ENCODE data around the gene BRF1.

DNA sequence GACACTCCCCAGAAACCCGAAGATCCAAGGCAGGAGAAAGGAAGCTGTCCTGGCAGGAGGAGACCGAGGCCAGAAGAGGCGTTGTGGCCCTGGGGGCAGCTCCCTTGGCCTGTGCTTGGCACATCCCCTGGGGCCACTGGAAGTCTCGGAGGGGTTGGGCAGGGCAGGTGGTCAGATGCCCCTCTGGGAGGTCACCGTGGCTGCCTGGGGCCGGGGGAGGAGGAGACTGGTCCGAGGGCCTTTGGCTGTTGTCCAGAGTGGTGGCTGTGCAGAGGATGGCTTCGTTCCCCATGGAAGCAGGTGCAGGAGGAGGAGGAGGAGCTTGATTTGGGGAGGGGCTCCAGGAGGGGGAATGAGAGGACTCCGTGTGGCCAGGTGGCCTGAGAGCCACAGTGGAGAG is 116.3 kb downstream of the BRF1 start:
- TF ChIP-seq, protein P1, sequence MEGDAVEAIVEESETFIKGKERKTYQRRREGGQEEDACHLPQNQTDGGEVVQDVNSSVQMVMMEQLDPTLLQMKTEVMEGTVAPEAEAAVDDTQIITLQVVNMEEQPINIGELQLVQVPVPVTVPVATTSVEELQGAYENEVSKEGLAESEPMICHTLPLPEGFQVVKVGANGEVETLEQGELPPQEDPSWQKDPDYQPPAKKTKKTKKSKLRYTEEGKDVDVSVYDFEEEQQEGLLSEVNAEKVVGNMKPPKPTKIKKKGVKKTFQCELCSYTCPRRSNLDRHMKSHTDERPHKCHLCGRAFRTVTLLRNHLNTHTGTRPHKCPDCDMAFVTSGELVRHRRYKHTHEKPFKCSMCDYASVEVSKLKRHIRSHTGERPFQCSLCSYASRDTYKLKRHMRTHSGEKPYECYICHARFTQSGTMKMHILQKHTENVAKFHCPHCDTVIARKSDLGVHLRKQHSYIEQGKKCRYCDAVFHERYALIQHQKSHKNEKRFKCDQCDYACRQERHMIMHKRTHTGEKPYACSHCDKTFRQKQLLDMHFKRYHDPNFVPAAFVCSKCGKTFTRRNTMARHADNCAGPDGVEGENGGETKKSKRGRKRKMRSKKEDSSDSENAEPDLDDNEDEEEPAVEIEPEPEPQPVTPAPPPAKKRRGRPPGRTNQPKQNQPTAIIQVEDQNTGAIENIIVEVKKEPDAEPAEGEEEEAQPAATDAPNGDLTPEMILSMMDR (IDR thresholded peaks at IDR 0.05), result no peak
- TF ChIP-seq POLR2A (IDR thresholded peaks at IDR 0.05), result no peak
- no peak for TF ChIP-seq EP300 (IDR thresholded peaks at IDR 0.05)
